ENCODE results near the gene AMBRA1. TPM values are rescaled to one million over a fixed set of nuclear protein-coding genes. Genes with fewer than 3 reads are reported as not detected.

Gene AMBRA1
- total RNA-seq, 4 donors from 2014 or later = 43.4 to 48.9 (median 46.3) TPM

GRCh38 chr11:46480166-46480726 is 113.6 kb downstream of the AMBRA1 start:
- TF ChIP-seq EP300 (IDR thresholded peaks at IDR 0.05; ENCODE audit: low read depth) (no peak), POLR2AphosphoS5 (IDR thresholded peaks at IDR 0.05) (no peak), POLR2A (IDR thresholded peaks at IDR 0.05) (no peak)
- TF ChIP-seq, protein P1, sequence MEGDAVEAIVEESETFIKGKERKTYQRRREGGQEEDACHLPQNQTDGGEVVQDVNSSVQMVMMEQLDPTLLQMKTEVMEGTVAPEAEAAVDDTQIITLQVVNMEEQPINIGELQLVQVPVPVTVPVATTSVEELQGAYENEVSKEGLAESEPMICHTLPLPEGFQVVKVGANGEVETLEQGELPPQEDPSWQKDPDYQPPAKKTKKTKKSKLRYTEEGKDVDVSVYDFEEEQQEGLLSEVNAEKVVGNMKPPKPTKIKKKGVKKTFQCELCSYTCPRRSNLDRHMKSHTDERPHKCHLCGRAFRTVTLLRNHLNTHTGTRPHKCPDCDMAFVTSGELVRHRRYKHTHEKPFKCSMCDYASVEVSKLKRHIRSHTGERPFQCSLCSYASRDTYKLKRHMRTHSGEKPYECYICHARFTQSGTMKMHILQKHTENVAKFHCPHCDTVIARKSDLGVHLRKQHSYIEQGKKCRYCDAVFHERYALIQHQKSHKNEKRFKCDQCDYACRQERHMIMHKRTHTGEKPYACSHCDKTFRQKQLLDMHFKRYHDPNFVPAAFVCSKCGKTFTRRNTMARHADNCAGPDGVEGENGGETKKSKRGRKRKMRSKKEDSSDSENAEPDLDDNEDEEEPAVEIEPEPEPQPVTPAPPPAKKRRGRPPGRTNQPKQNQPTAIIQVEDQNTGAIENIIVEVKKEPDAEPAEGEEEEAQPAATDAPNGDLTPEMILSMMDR (IDR thresholded peaks at IDR 0.05) = no peak
- intact Hi-C loops (cut with DNase I; ENCODE audit: low total_unique reads) = no loop called here
- H3K9me3 ChIP-seq = no peaks in the 10 kb centered on the region
- H3K27ac ChIP-seq = no peak overlapping the region
- DNase-seq = no peak
- WGBS, 2 donors (ENCODE audit: low coverage in 1 of 2) = 93 to 100% methylated on average over 2 of the region's 2 CpGs
- no peaks in the 10 kb centered on the region for H3K27me3 ChIP-seq
- H3K4me1 ChIP-seq = no peaks in the 10 kb centered on the region
- in situ Hi-C loops (cut with MboI; ENCODE audit: low pct_ligation_motif_present in 1 of 4, low pct_unique_long_range_greater_than_20kb in 1 of 4, low sequenced_read_pairs in 3 of 4) = no loop called here
- peaks cover 0 to 4% (median 0%) of the 10 kb centered on the region in 4 donors for H3K36me3 ChIP-seq
- H3K4me3 ChIP-seq = no peak overlapping the region

- TF ChIP-seq POLR2A (IDR thresholded peaks at IDR 0.05) = no peak
- TF ChIP-seq, protein P1 (IDR thresholded peaks at IDR 0.05) = no peak
- Histone ChIP-seq H3K27me3 (no peaks in the 10 kb centered on the region), H3K4me3 (no peak overlapping the region), H3K9me3 (no peaks in the 10 kb centered on the region), H3K36me3 (peaks cover 0 to 4% (median 0%) of the 10 kb centered on the region in 4 donors), H3K4me1 (peaks cover 0 to 2% (median 0%) of the 10 kb centered on the region in 4 donors), H3K27ac (no peak overlapping the region)
- WGBS, 2 donors (ENCODE audit: low coverage in 1 of 2) = 99% methylated on average over 7 of the region's 7 CpGs; no CpG with 5 or more reads in 1 of the 2 donors
- no peak for DNase-seq
- intact Hi-C loops (cut with DNase I; ENCODE audit: low total_unique reads) = no loop called here
- in situ Hi-C loops (cut with MboI; ENCODE audit: low pct_ligation_motif_present in 1 of 4, low pct_unique_long_range_greater_than_20kb in 1 of 4, low sequenced_read_pairs in 3 of 4) = no loop called here
These were observed 114.2 kb downstream of the AMBRA1 start for GRCh38 chr11:46479601-46480000.

DNA sequence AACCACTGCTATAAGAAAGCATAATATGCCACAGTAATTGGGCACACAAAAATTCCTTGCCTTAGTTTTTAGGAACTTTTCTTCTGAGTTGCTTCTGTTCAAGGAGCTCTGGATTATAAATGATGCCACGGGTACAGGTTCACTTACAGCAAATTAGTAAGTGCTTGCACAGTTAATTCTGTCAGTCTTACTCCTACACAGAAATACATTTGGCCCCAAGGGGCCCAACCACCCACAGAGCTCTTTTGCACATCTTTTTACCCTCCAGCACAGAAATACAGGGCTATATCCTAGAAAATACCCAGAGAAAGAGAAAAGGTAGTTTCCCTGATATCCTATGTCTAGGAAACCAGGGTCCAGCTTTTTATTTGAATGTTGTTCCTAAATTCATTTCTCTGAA is 115.6 kb downstream of the AMBRA1 start:
- Histone ChIP-seq H3K9me3 (no peaks in the 10 kb centered on the region), H3K27ac (no peak overlapping the region), H3K4me1 (peaks cover 0 to 11% (median 1%) of the 10 kb centered on the region in 4 donors), H3K27me3 (no peaks in the 10 kb centered on the region), H3K36me3 (no peaks in the 10 kb centered on the region), H3K4me3 (no peak overlapping the region)
- DNase-seq = no peak
- WGBS, 2 donors (ENCODE audit: low coverage in 1 of 2) = 13 to 71% methylated on average over 1 of the region's 1 CpG
- TF ChIP-seq POLR2A (IDR thresholded peaks at IDR 0.05) = no peak
- no peak for TF ChIP-seq POLR2AphosphoS5 (IDR thresholded peaks at IDR 0.05)
- TF ChIP-seq EP300 (IDR thresholded peaks at IDR 0.05; ENCODE audit: low read depth) = no peak
- TF ChIP-seq, protein P1 (IDR thresholded peaks at IDR 0.05) = no peak
- in situ Hi-C loops (cut with MboI; ENCODE audit: low pct_ligation_motif_present in 1 of 4, low pct_unique_long_range_greater_than_20kb in 1 of 4, low sequenced_read_pairs in 3 of 4) = no loop called here
- intact Hi-C loops (cut with DNase I; ENCODE audit: low total_unique reads) = no loop called here

DNA sequence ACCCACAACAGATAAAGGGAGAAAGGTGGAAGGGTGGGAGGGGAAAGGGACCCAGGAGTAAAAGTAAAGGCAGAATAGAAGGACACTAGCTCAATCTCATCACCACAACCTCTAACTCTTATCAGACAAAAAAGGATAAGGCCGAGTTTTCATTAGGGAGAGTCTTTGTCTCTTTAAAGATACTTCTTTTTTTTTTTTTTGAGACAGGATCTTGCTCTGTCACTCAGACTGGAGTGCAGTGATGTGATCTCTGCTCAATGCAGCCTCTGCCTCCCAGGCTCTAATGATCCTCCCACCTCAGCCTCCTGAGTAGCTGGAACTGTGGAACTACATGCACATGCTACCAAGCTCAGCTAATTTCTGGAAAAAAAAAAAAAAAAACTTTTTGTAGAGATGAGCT is 116.7 kb downstream of the AMBRA1 start:
- Histone ChIP-seq H3K27ac (no peak overlapping the region), H3K4me3 (no peak overlapping the region), H3K27me3 (no peaks in the 10 kb centered on the region), H3K9me3 (no peaks in the 10 kb centered on the region), H3K36me3 (no peaks in the 10 kb centered on the region), H3K4me1 (peaks cover 0 to 22% (median 8%) of the 10 kb centered on the region in 4 donors)
- in situ Hi-C loops (cut with MboI; ENCODE audit: low pct_ligation_motif_present in 1 of 4, low pct_unique_long_range_greater_than_20kb in 1 of 4, low sequenced_read_pairs in 3 of 4) = no loop called here
- 88 to 97% methylated on average over 1 of the region's 1 CpG for WGBS, 2 donors (ENCODE audit: low coverage in 1 of 2)
- intact Hi-C loops (cut with DNase I; ENCODE audit: low total_unique reads) = no loop called here
- DNase-seq = no peak
- TF ChIP-seq POLR2AphosphoS5 (IDR thresholded peaks at IDR 0.05) (no peak), EP300 (IDR thresholded peaks at IDR 0.05; ENCODE audit: low read depth) (no peak), POLR2A (IDR thresholded peaks at IDR 0.05) (no peak)
- TF ChIP-seq, protein P1 (IDR thresholded peaks at IDR 0.05) = no peak

All from transverse colon (tissue), 4 donors.